GM21529 (cell line): ENCODE results near the gene CX3CR1.

ENCODE experiments used
- ATAC-seq: cut with Tn5 transposase; IDR thresholded peaks from one replicate; pipeline ENCODE4 v1.9.1; 2021; ENCODE audit not compliant: unreplicated experiment

CX3CR1 gene

DNA sequence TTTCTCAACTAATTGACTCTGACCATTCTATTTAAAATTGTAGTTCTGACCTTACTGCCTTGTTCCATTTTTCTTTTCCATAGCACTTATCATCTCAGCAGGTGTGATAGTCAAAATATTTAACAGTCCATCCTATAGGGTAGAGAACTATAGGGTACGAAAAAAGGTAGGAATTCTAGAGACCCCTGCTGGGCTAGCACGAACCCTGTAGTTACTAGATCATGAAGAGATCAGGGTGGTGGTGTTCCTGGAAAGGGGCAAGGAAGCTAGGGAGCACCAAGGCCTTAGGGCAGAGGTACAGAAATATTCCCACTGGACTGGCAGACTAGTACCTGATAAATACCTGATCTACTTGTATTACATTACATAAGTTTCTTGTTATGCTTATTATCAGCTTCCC, 55.5 kb downstream of the CX3CR1 start:
- ATAC-seq = no peak

GRCh38 chr3:39222939-39223338, 56.9 kb downstream of the CX3CR1 start:
- no peak for ATAC-seq

DNA sequence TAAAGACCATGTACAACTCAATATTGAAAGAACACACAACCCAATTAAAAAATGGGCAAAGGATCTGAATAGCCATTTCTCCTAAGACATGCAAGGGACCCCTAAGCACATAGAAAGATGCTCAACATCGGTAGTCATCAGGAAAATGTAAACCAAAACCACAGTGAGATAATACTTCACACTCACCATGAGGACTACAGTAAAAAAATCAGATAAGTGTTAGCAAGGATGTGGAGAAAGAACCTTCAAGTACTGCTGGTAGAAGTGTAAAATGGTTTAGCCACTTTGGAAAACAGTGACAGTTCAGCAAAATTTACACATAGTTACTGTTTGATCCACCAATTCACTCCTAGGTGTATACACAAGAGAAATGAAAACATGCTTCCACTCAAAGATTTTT, 57.4 kb downstream of the CX3CR1 start:
- ATAC-seq = no peak

DNA sequence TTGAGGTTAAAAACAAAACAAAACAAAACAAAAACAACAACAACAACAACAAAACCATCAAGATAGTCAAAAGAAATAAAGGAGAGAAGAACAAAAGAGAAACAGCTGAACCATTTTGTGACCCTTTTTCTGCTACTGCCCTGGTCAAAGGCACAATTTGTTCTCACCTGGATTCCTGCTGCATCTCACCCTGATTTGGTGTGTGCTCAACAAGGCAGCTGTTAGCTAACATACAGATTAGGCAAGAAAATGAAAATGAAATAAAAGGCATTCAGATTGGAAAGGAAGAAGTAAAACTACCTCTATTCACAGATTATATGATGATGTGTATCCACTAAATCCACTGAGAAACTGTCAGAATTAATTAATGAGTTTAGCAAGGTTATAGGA, 58.7 kb downstream of the CX3CR1 start:
- ATAC-seq = no peak

DNA sequence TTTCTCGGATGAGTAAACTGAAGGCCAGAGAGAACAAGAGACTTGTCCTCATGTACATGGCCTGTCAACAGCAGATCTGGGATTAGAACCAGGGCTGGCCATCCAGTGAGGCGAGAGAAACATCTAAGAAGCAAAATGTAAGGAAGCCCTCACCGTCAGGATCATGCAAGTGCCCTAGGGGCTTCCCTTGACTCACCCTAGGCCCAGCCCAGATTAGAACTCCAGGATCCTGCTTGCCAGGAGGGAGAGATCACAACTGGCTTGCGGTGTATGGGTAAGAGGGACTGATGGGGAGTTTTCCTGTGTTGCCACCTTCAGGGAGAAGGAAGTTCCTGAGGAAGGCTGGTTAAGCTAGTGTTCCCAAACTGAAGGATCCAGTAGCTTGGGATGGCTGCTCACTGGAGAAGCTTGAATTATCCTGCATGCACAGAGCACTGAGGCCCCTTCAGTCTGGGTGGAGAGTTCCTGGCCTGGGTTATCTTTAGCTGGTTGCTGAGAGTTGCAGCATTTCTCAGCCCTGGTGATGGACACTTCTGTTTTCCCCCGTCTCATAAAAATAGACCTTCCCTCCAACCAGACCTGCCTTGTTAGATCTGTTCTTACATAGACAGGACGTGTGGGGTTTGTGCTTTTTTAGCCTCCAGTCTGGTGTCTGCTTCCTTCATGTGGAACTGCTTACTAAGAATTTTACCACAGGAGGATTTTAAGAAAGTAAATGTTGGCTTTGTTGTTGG, 59.3 kb downstream of the CX3CR1 start:
- ATAC-seq = peak; percentile 42

DNA sequence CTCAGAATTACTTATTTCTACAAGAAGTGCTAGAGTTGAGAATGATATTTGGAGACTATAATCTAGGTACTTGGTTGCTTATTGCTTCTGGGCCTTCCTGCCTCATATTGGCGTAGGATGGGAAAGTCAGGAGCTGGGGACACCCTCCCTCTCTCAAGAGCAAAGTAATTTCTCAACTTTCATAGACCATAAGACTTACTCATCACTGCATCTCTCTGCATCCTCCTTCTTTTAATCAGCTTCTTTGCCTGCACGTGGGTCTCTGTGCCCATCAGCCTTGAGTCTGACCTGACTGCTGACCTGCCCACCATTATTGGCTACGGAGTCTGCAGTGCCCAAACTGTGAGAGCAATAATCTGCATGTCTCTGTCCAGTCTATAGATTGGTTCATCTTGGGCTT, 60.1 kb downstream of the CX3CR1 start:
- no peak for ATAC-seq

DNA sequence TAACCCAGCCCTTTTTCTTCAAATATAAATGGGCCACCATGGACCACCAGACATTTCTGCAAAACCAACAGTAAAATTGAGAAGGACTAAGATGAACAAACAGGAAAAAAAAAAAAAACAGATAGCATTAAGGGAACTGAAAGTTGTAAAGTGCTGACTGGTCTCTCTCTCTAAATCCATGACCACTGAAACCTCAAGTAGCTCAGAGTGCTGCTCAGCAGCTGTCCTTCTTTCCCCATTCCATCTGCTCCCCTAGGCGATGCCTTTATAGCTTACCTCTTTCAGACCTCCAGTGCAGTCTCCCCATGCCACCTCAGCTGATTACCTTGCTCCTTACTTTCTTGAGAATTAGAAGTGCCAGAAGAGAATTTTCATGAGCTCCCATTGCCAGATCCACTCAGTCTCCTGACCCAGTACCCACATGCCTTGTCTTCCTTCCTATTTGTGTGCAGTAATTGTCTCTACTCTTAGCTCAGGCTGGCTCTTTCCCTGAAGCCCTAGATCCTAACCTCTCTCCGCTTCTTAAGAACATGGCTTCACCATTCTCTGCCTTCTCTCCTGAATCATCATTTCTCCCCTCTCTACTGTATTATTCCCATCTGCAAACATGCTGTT, 63.6 kb downstream of the CX3CR1 start:
- peak; percentile 97 for ATAC-seq

- ATAC-seq = no peak
These were observed 66.2 kb downstream of the CX3CR1 start for GRCh38 chr3:39213613-39214012.
